ENCODE measurements around the gene MINDY4B.

GRCh38 chr3:150885535-150885934 is 19.7 kb downstream of the MINDY4B start:
- TF ChIP-seq POLR2A (IDR thresholded peaks at IDR 0.05) (no peak), CTCF (IDR thresholded peaks at IDR 0.05) (no peak), EP300 (IDR thresholded peaks at IDR 0.05) (no peak)

Measured in tibial nerve (tissue), 4 donors.